Thymus (tissue), 11 donors: ENCODE results near the gene ENSA. TPM values are rescaled to one million over a fixed set of nuclear protein-coding genes. Genes with fewer than 3 reads are reported as not detected.
"Not testable (repeated sequence)": the region's sequence is repeated elsewhere in the genome, so short reads cannot be mapped to it uniquely, and the experiment has no call there.

Experiments
- DNase-seq, 9 donors: peaks; one replicate each; pipeline ENCODE4 v3.0.0-alpha.2; 2013; ENCODE audit warnings: low spot score in 9 of 9, low read depth in 6 of 9, missing footprints in 1 of 9
- H3K27ac ChIP-seq, 2 donors: one replicate each; pipeline ENCODE4 v1.5.1; 2013; ENCODE audit warnings: control low read depth in 1 of 2, low read depth in 1 of 2, low read length in 1 of 2, mild to moderate bottlenecking in 1 of 2, moderate library complexity in 1 of 2
- H3K27me3 ChIP-seq, 2 donors: one replicate each; pipeline ENCODE4 v1.5.1; 2013; ENCODE audit warnings: low read length in 1 of 2; ENCODE audit not compliant: control insufficient read depth in 2 of 2, insufficient read depth in 1 of 2
- H3K36me3 ChIP-seq, 2 donors: one replicate each; pipeline ENCODE4 v1.5.1; 2013; ENCODE audit warnings: low read length in 1 of 2, mild to moderate bottlenecking in 1 of 2, moderate library complexity in 1 of 2; ENCODE audit not compliant: control insufficient read depth in 2 of 2, insufficient read depth in 2 of 2
- H3K4me1 ChIP-seq, 2 donors: one replicate each; pipeline ENCODE4 v1.5.1; 2013; ENCODE audit warnings: low read length in 2 of 2; ENCODE audit not compliant: control insufficient read depth in 2 of 2, insufficient read depth in 2 of 2
- H3K4me3 ChIP-seq, 2 donors: one replicate each; pipeline ENCODE4 v1.5.1; 2013; ENCODE audit warnings: low read length in 2 of 2, control low read depth in 1 of 2, mild to moderate bottlenecking in 1 of 2
- H3K9me3 ChIP-seq, 2 donors: one replicate each; pipeline ENCODE4 v1.5.1; 2013; ENCODE audit warnings: low read length in 1 of 2, mild to moderate bottlenecking in 1 of 2; ENCODE audit not compliant: control insufficient read depth in 2 of 2, insufficient read depth in 1 of 2
- WGBS: extraction: QIAGEN DNeasy Blood & Tissue Kit; methylation state at CpG from one replicate; pipeline ENCODE4 v1.1.7; 2013; 5-methylcytosine and 5-hydroxymethylcytosine counted together
- polyA plus RNA-seq: library from polyadenylated mRNA; stranded (reverse); fragments of 200-250 nt; gene quantifications from one replicate; pipeline ENCODE4 v1.2.3, GENCODE V29; 2013
- total RNA-seq: library from RNA; stranded (reverse); fragments of 120-200 nt; gene quantifications from one replicate; pipeline ENCODE4 v1.2.4, GENCODE V29; 2013
- donor health status: healthy.

Gene ENSA
- total and polyA plus RNA-seq, 2 donors = 148 to 149 TPM

- Histone ChIP-seq H3K4me3 (peak overlapping the region; percentile 99 to 100), H3K27ac (no peak overlapping the region)
- 87% methylated on average over 4 of the region's 4 CpGs for WGBS
Observed at GRCh38 chr1:150575072-150575489, 54.3 kb downstream of the ENSA start.

GRCh38 chr1:150574260-150575071 is 54.9 kb downstream of the ENSA start:
- Histone ChIP-seq H3K4me1 (peaks cover 15 to 38% of the 10 kb centered on the region in 2 donors), H3K36me3 (peaks cover 37 to 63% of the 10 kb centered on the region in 2 donors), H3K27ac (peak overlapping the region; percentile 26 to 37), H3K27me3 (no peaks in the 10 kb centered on the region), H3K9me3 (no peaks in the 10 kb centered on the region), H3K4me3 (peak overlapping the region in 1 of 2 donors; percentile 21)
- no peak for DNase-seq
- whole genome bisulfite sequencing = 89% methylated on average over 6 of the region's 6 CpGs

More at GRCh38 chr1:150575072-150575489, 54.3 kb downstream of the ENSA start:
- no peak for DNase-seq
- Histone ChIP-seq H3K27me3 (no peaks in the 10 kb centered on the region), H3K4me1 (peaks cover 15 to 37% of the 10 kb centered on the region in 2 donors), H3K9me3 (no peaks in the 10 kb centered on the region), H3K36me3 (peaks cover 34 to 63% of the 10 kb centered on the region in 2 donors)

GRCh38 chr1:150573648-150574071 is 55.8 kb downstream of the ENSA start:
- 94% methylated on average over 13 of the region's 13 CpGs for WGBS

GRCh38 chr1:150572918-150573647 is 56.3 kb downstream of the ENSA start:
- H3K36me3 ChIP-seq = peaks cover 37 to 63% of the 10 kb centered on the region in 2 donors
- DNase-seq = no peak
- H3K9me3 ChIP-seq = no peaks in the 10 kb centered on the region
- 93% methylated on average over 4 of the region's 4 CpGs for WGBS
- H3K27me3 ChIP-seq = no peaks in the 10 kb centered on the region
- no peak overlapping the region for H3K4me3 ChIP-seq
- peaks cover 24 to 51% of the 10 kb centered on the region in 2 donors for H3K4me1 ChIP-seq
- peak overlapping the region; percentile 19 to 65 for H3K27ac ChIP-seq

More at GRCh38 chr1:150573648-150574071, 55.8 kb downstream of the ENSA start:
- Histone ChIP-seq H3K4me1 (peaks cover 19 to 45% of the 10 kb centered on the region in 2 donors), H3K27ac (peak overlapping the region; percentile 19 to 65), H3K36me3 (peaks cover 37 to 63% of the 10 kb centered on the region in 2 donors)
- DNase-seq, H3K27me3 ChIP-seq, H3K9me3 ChIP-seq, H3K4me3 ChIP-seq: not testable (repeated sequence)

Other genes with a start within 250 kb of the ENSA start
- gene TARS2, start 142.2 kb downstream of the ENSA start, total RNA-seq = 12.6 TPM
- 17.5 TPM for gene TARS2, start 142.2 kb downstream of the ENSA start, polyA plus RNA-seq
- gene ECM1, start 121.5 kb downstream of the ENSA start, total RNA-seq = 0.71 TPM
- gene ECM1, start 121.5 kb downstream of the ENSA start, polyA plus RNA-seq = 4.6 TPM
- 0.19 TPM for gene FALEC, start 113.9 kb downstream of the ENSA start, total RNA-seq
- 0.16 TPM for gene FALEC, start 113.9 kb downstream of the ENSA start, polyA plus RNA-seq
- 0.80 TPM for gene ADAMTSL4, start 80.2 kb downstream of the ENSA start, total RNA-seq
- gene ADAMTSL4, start 80.2 kb downstream of the ENSA start, polyA plus RNA-seq = 17.9 TPM
- 129 TPM for gene MCL1, start 50.0 kb downstream of the ENSA start, total RNA-seq
- 200 TPM for gene MCL1, start 50.0 kb downstream of the ENSA start, polyA plus RNA-seq
- 12.2 TPM for gene GOLPH3L, start 67.5 kb upstream of the ENSA start, total RNA-seq
- 16.5 TPM for gene GOLPH3L, start 67.5 kb upstream of the ENSA start, polyA plus RNA-seq
- gene HORMAD1, start 91.3 kb upstream of the ENSA start, total RNA-seq = 0.57 TPM
- gene HORMAD1, start 91.3 kb upstream of the ENSA start, polyA plus RNA-seq = 0.23 TPM
- gene CTSS, start 136.2 kb upstream of the ENSA start, total RNA-seq = 104 TPM
- 84.8 TPM for gene CTSS, start 136.2 kb upstream of the ENSA start, polyA plus RNA-seq
- 8.4 TPM for gene CTSK, start 178.6 kb upstream of the ENSA start, total RNA-seq
- 27.5 TPM for gene CTSK, start 178.6 kb upstream of the ENSA start, polyA plus RNA-seq
- 18.2 TPM for gene ARNT, start 247.0 kb upstream of the ENSA start, total RNA-seq
- 17.2 TPM for gene ARNT, start 247.0 kb upstream of the ENSA start, polyA plus RNA-seq